Mononuclear cell (primary cell): ENCODE results near the gene LANCL1. TPM values are rescaled to one million over a fixed set of nuclear protein-coding genes. Genes with fewer than 3 reads are reported as not detected.
"Not testable (repeated sequence)": the region's sequence is repeated elsewhere in the genome, so short reads cannot be mapped to it uniquely, and the experiment has no call there.

ENCODE experiments used
- H3K27me3 ChIP-seq: 2 replicates; pipeline ENCODE4 v1.6.0; 2011; ENCODE audit warnings: low read length, control low read depth; ENCODE audit not compliant: insufficient read depth
- H3K4me1 ChIP-seq: 2 replicates; pipeline ENCODE4 v1.5.1; 2011; ENCODE audit warnings: mild to moderate bottlenecking, low read length, control low read depth; ENCODE audit not compliant: insufficient read depth
- H3K4me3 ChIP-seq: 2 replicates; pipeline ENCODE4 v1.5.1; 2011; ENCODE audit warnings: mild to moderate bottlenecking, low read length, moderate library complexity
- H3K9me3 ChIP-seq: 2 replicates; pipeline ENCODE4 v1.5.1; 2011; ENCODE audit warnings: low read depth, mild to moderate bottlenecking, control low read depth, low read length
- total RNA-seq: library from RNA; depleted of rRNA; stranded (reverse); fragments of >200 nt; gene quantifications from one replicate; pipeline ENCODE4 v1.2.3, GENCODE V29; 2012

Gene LANCL1
- total RNA-seq, 1 donor = 17.0 TPM

- H3K27me3 ChIP-seq = no peaks in the 10 kb centered on the region
- H3K9me3 ChIP-seq = no peaks in the 10 kb centered on the region
- peaks cover 24% of the 10 kb centered on the region for H3K4me1 ChIP-seq
- no peak overlapping the region for H3K4me3 ChIP-seq
These were observed 937 bp upstream of the LANCL1 start for GRCh38 chr2:210477496-210477895.

- Histone ChIP-seq H3K27me3 (no peaks in the 10 kb centered on the region), H3K4me1 (peaks cover 24% of the 10 kb centered on the region), H3K9me3 (no peaks in the 10 kb centered on the region), H3K4me3 (peak overlapping the region; percentile 79)
These were observed 853 bp downstream of the LANCL1 start for GRCh38 chr2:210475706-210476105.

GRCh38 chr2:210474776-210475175, 1.8 kb downstream of the LANCL1 start:
- no peaks in the 10 kb centered on the region for H3K9me3 ChIP-seq
- H3K4me3 ChIP-seq = no peak overlapping the region
- H3K4me1 ChIP-seq = peaks cover 20% of the 10 kb centered on the region
- no peaks in the 10 kb centered on the region for H3K27me3 ChIP-seq

- Histone ChIP-seq H3K27me3 (no peaks in the 10 kb centered on the region), H3K4me1 (peaks cover 4% of the 10 kb centered on the region), H3K9me3 (no peaks in the 10 kb centered on the region), H3K4me3 (no peak overlapping the region)
These were observed 15.2 kb downstream of the LANCL1 start for GRCh38 chr2:210461401-210461800.

- Histone ChIP-seq H3K4me1 (peaks cover 4% of the 10 kb centered on the region), H3K4me3 (no peak overlapping the region), H3K9me3 (no peaks in the 10 kb centered on the region), H3K27me3 (no peaks in the 10 kb centered on the region)
These were observed 16.0 kb downstream of the LANCL1 start for GRCh38 chr2:210460322-210461227.

- H3K9me3 ChIP-seq = no peaks in the 10 kb centered on the region
- peaks cover 4% of the 10 kb centered on the region for H3K4me1 ChIP-seq
- H3K4me3 ChIP-seq = no peak overlapping the region
These were observed 16.7 kb downstream of the LANCL1 start for GRCh38 chr2:210459880-210460279.

GRCh38 chr2:210459407-210459806, 17.2 kb downstream of the LANCL1 start:
- Histone ChIP-seq H3K27me3 (no peaks in the 10 kb centered on the region), H3K4me3 (no peak overlapping the region), H3K9me3 (no peaks in the 10 kb centered on the region), H3K4me1 (peaks cover 4% of the 10 kb centered on the region)

More at GRCh38 chr2:210459880-210460279, 16.7 kb downstream of the LANCL1 start:
- H3K27me3 ChIP-seq = no peaks in the 10 kb centered on the region

GRCh38 chr2:210458395-210458794, 18.2 kb downstream of the LANCL1 start:
- no peaks in the 10 kb centered on the region for H3K27me3 ChIP-seq
- no peak overlapping the region for H3K4me3 ChIP-seq
- H3K9me3 ChIP-seq = no peaks in the 10 kb centered on the region
- H3K4me1 ChIP-seq = peaks cover 4% of the 10 kb centered on the region

- H3K27me3 ChIP-seq = no peaks in the 10 kb centered on the region
- H3K4me1 ChIP-seq = no peaks in the 10 kb centered on the region
- no peak overlapping the region for H3K4me3 ChIP-seq
- H3K9me3 ChIP-seq = no peaks in the 10 kb centered on the region
These were observed 20.0 kb downstream of the LANCL1 start for GRCh38 chr2:210456571-210456970.

- no peaks in the 10 kb centered on the region for H3K27me3 ChIP-seq
- H3K9me3 ChIP-seq = no peaks in the 10 kb centered on the region
- H3K4me1 ChIP-seq = no peaks in the 10 kb centered on the region
- H3K4me3 ChIP-seq = no peak overlapping the region
These were observed 22.2 kb downstream of the LANCL1 start for GRCh38 chr2:210454336-210454735.

- Histone ChIP-seq H3K9me3 (no peaks in the 10 kb centered on the region), H3K4me1 (no peaks in the 10 kb centered on the region), H3K27me3 (no peaks in the 10 kb centered on the region), H3K4me3 (no peak overlapping the region)
These were observed 24.4 kb downstream of the LANCL1 start for GRCh38 chr2:210452194-210452593.

- H3K4me1 ChIP-seq = not testable (repeated sequence)
These were observed 25.6 kb downstream of the LANCL1 start for GRCh38 chr2:210450942-210451341.

GRCh38 chr2:210445732-210446131, 30.8 kb downstream of the LANCL1 start:
- H3K27me3 ChIP-seq = no peaks in the 10 kb centered on the region
- peaks cover 8% of the 10 kb centered on the region for H3K4me1 ChIP-seq
- H3K9me3 ChIP-seq = no peaks in the 10 kb centered on the region
- H3K4me3 ChIP-seq = no peak overlapping the region

More at GRCh38 chr2:210450942-210451341, 25.6 kb downstream of the LANCL1 start:
- not testable (repeated sequence) for H3K4me3 ChIP-seq, H3K9me3 ChIP-seq, H3K27me3 ChIP-seq

- Histone ChIP-seq H3K4me1 (peaks cover 8% of the 10 kb centered on the region), H3K27me3 (no peaks in the 10 kb centered on the region), H3K4me3 (no peak overlapping the region), H3K9me3 (no peaks in the 10 kb centered on the region)
These were observed 31.3 kb downstream of the LANCL1 start for GRCh38 chr2:210445116-210445707.

GRCh38 chr2:210443527-210443926, 33.0 kb downstream of the LANCL1 start:
- H3K4me3 ChIP-seq = no peak overlapping the region
- no peaks in the 10 kb centered on the region for H3K27me3 ChIP-seq
- no peaks in the 10 kb centered on the region for H3K9me3 ChIP-seq
- H3K4me1 ChIP-seq = peaks cover 8% of the 10 kb centered on the region
